ENCODE results near the gene EFEMP1. TPM values are rescaled to one million over a fixed set of nuclear protein-coding genes. Genes with fewer than 3 reads are reported as not detected.

Gene EFEMP1
- total and polyA plus RNA-seq, 7 experiments from 2014 or later = not detected

DNA sequence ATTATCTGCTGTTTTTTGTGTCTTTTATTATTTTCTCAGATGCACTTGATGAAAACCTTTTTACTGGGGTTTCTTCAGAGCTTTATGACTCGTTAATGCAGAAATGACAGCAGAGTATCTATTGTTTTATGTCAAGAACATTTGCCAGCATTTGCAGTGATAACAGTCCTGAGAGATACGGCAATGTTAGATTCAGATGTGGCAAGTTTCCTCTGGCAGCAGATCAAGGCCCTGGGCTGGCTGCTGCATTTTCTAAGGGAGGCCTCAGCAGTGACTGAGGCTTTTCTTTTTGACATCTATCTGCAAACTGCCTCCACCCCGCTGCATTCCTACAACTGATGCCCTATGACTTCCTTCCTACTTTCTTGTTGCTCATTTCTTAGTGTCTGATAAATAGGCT, 40.2 kb downstream of the EFEMP1 start:
- Histone ChIP-seq H3K4me1 (ENCODE audit: control insufficient read depth in 2 of 2, insufficient read depth in 2 of 2, low read length in 2 of 2) (no peaks in the 10 kb centered on the region), H3K27ac (ENCODE audit: low read depth, low read length) (no peak overlapping the region), H3K27me3 (ENCODE audit: control insufficient read depth in 2 of 2, insufficient read depth in 2 of 2, low read length in 2 of 2) (no peaks in the 10 kb centered on the region), H3K9me3 (ENCODE audit: control insufficient read depth in 2 of 3, low read length in 3 of 3) (no peaks in the 10 kb centered on the region), H3K36me3 (ENCODE audit: control insufficient read depth in 2 of 3, insufficient read depth in 3 of 3, low read length in 3 of 3) (no peaks in the 10 kb centered on the region), H3K4me3 (ENCODE audit: low read length) (no peak overlapping the region)
- Mint-ChIP-seq H3K36me3 (no peaks in the 10 kb centered on the region), H3K27ac (no peak overlapping the region), H3K4me1 (no peaks in the 10 kb centered on the region), H3K9me3 (peaks cover 0 to 5% (median 0%) of the 10 kb centered on the region in 11 donors), H3K4me3 (no peak overlapping the region), H3K27me3 (peaks cover 0 to 16% (median 6%) of the 10 kb centered on the region in 5 donors)
- no peak for DNase-seq
- no peak for ATAC-seq
- intact Hi-C loops (cut with micrococcal nuclease) = no loop called here
- ChIA-PET CTCF (no interaction called here), POLR2A (no interaction called here)

- DNase-seq = no peak
- Histone ChIP-seq H3K27me3 (ENCODE audit: control insufficient read depth in 2 of 2, insufficient read depth in 2 of 2, low read length in 2 of 2) (no peaks in the 10 kb centered on the region), H3K4me3 (ENCODE audit: low read length) (no peak overlapping the region), H3K9me3 (ENCODE audit: control insufficient read depth in 2 of 3, low read length in 3 of 3) (no peaks in the 10 kb centered on the region), H3K27ac (ENCODE audit: low read depth, low read length) (no peak overlapping the region), H3K4me1 (ENCODE audit: control insufficient read depth in 2 of 2, insufficient read depth in 2 of 2, low read length in 2 of 2) (no peaks in the 10 kb centered on the region), H3K36me3 (ENCODE audit: control insufficient read depth in 2 of 3, insufficient read depth in 3 of 3, low read length in 3 of 3) (no peaks in the 10 kb centered on the region)
- no peak for ATAC-seq
- no peaks in the 10 kb centered on the region for H3K36me3 Mint-ChIP-seq
- POLR2A ChIA-PET = no interaction called here
- intact Hi-C loops (cut with micrococcal nuclease) = no loop called here
- no peaks in the 10 kb centered on the region for H3K4me1 Mint-ChIP-seq
- no peak overlapping the region for H3K27ac Mint-ChIP-seq
- no peak overlapping the region for H3K4me3 Mint-ChIP-seq
- H3K9me3 Mint-ChIP-seq = peaks cover 0 to 5% (median 0%) of the 10 kb centered on the region in 11 donors
- CTCF ChIA-PET = no interaction called here
- peaks cover 0 to 16% (median 6%) of the 10 kb centered on the region in 5 donors for H3K27me3 Mint-ChIP-seq
Observed at GRCh38 chr2:55882954-55883353, 40.6 kb downstream of the EFEMP1 start.

- ATAC-seq (no peak), DNase-seq (no peak)
- no peak overlapping the region for H3K27ac Mint-ChIP-seq
- Histone ChIP-seq H3K4me1 (ENCODE audit: control insufficient read depth in 2 of 2, insufficient read depth in 2 of 2, low read length in 2 of 2) (no peaks in the 10 kb centered on the region), H3K27ac (ENCODE audit: low read depth, low read length) (no peak overlapping the region), H3K4me3 (ENCODE audit: low read length) (no peak overlapping the region), H3K27me3 (ENCODE audit: control insufficient read depth in 2 of 2, insufficient read depth in 2 of 2, low read length in 2 of 2) (no peaks in the 10 kb centered on the region), H3K9me3 (ENCODE audit: control insufficient read depth in 2 of 3, low read length in 3 of 3) (no peaks in the 10 kb centered on the region), H3K36me3 (ENCODE audit: control insufficient read depth in 2 of 3, insufficient read depth in 3 of 3, low read length in 3 of 3) (no peaks in the 10 kb centered on the region)
- no peak overlapping the region for H3K4me3 Mint-ChIP-seq
- no peaks in the 10 kb centered on the region for H3K36me3 Mint-ChIP-seq
- no peaks in the 10 kb centered on the region for H3K4me1 Mint-ChIP-seq
- ChIA-PET CTCF (no interaction called here), POLR2A (no interaction called here)
- peaks cover 0 to 4% (median 0%) of the 10 kb centered on the region in 11 donors for H3K9me3 Mint-ChIP-seq
- intact Hi-C loops (cut with micrococcal nuclease) = no loop called here
- H3K27me3 Mint-ChIP-seq = peaks cover 0 to 16% (median 6%) of the 10 kb centered on the region in 5 donors
Observed at GRCh38 chr2:55880416-55881143, 43.0 kb downstream of the EFEMP1 start.

- H3K4me1 ChIP-seq (ENCODE audit: control insufficient read depth in 2 of 2, insufficient read depth in 2 of 2, low read length in 2 of 2) = no peaks in the 10 kb centered on the region
- CTCF ChIA-PET = no interaction called here
- DNase-seq = no peak
- Mint-ChIP-seq H3K4me3 (no peak overlapping the region), H3K36me3 (no peaks in the 10 kb centered on the region), H3K27me3 (peaks cover 0 to 16% (median 6%) of the 10 kb centered on the region in 5 donors), H3K27ac (peak overlapping the region in 1 of 9 donors; percentile 37), H3K9me3 (peaks cover 0 to 3% (median 0%) of the 10 kb centered on the region in 11 donors), H3K4me1 (no peaks in the 10 kb centered on the region)
- no peaks in the 10 kb centered on the region for H3K27me3 ChIP-seq (ENCODE audit: control insufficient read depth in 2 of 2, insufficient read depth in 2 of 2, low read length in 2 of 2)
- H3K36me3 ChIP-seq (ENCODE audit: control insufficient read depth in 2 of 3, insufficient read depth in 3 of 3, low read length in 3 of 3) = no peaks in the 10 kb centered on the region
- ATAC-seq = no peak
- POLR2A ChIA-PET = no interaction called here
- intact Hi-C loops (cut with micrococcal nuclease) = no loop called here
- H3K9me3 ChIP-seq (ENCODE audit: control insufficient read depth in 2 of 3, low read length in 3 of 3) = no peaks in the 10 kb centered on the region
- H3K4me3 ChIP-seq (ENCODE audit: low read length) = no peak overlapping the region
- H3K27ac ChIP-seq (ENCODE audit: low read depth, low read length) = no peak overlapping the region
Observed at GRCh38 chr2:55879976-55880375, 43.6 kb downstream of the EFEMP1 start.

DNA sequence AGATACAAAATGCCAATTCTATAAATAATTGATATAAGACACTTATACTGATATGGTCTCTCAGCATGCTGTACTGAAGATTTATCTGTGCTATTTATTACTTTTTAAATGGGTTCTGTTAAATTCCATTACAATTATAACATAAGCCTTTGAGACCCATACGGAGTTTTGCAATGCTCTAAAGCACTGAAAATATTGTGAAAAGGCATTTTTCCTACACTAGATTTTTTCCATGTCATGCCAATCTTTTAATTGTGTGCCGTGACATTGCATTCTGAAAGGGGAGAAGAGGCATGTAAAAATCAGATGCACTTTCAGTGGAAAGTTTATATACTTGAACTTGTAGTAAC, 46.5 kb downstream of the EFEMP1 start:
- H3K9me3 Mint-ChIP-seq = peaks cover 0 to 5% (median 0%) of the 10 kb centered on the region in 11 donors
- Histone ChIP-seq H3K4me1 (ENCODE audit: control insufficient read depth in 2 of 2, insufficient read depth in 2 of 2, low read length in 2 of 2) (no peaks in the 10 kb centered on the region), H3K4me3 (ENCODE audit: low read length) (no peak overlapping the region), H3K36me3 (ENCODE audit: control insufficient read depth in 2 of 3, insufficient read depth in 3 of 3, low read length in 3 of 3) (no peaks in the 10 kb centered on the region), H3K27me3 (ENCODE audit: control insufficient read depth in 2 of 2, insufficient read depth in 2 of 2, low read length in 2 of 2) (no peaks in the 10 kb centered on the region), H3K9me3 (ENCODE audit: control insufficient read depth in 2 of 3, low read length in 3 of 3) (no peaks in the 10 kb centered on the region), H3K27ac (ENCODE audit: low read depth, low read length) (no peak overlapping the region)
- no peak for DNase-seq
- no peaks in the 10 kb centered on the region for H3K4me1 Mint-ChIP-seq
- intact Hi-C loops (cut with micrococcal nuclease) = no loop called here
- no peak overlapping the region for H3K27ac Mint-ChIP-seq
- H3K36me3 Mint-ChIP-seq = no peaks in the 10 kb centered on the region
- no peak for ATAC-seq
- CTCF ChIA-PET = no interaction called here
- H3K4me3 Mint-ChIP-seq = no peak overlapping the region
- peaks cover 0 to 16% (median 6%) of the 10 kb centered on the region in 5 donors for H3K27me3 Mint-ChIP-seq
- POLR2A ChIA-PET = no interaction called here

GRCh38 chr2:55876429-55877086, 47.0 kb downstream of the EFEMP1 start:
- Mint-ChIP-seq H3K36me3 (no peaks in the 10 kb centered on the region), H3K27me3 (peaks cover 0 to 16% (median 7%) of the 10 kb centered on the region in 5 donors), H3K4me3 (no peak overlapping the region), H3K27ac (no peak overlapping the region), H3K4me1 (peaks cover 0 to 2% (median 0%) of the 10 kb centered on the region in 7 donors), H3K9me3 (peaks cover 0 to 5% (median 0%) of the 10 kb centered on the region in 11 donors)
- Histone ChIP-seq H3K27ac (ENCODE audit: low read depth, low read length) (no peak overlapping the region), H3K4me3 (ENCODE audit: low read length) (no peak overlapping the region), H3K4me1 (ENCODE audit: control insufficient read depth in 2 of 2, insufficient read depth in 2 of 2, low read length in 2 of 2) (no peaks in the 10 kb centered on the region), H3K36me3 (ENCODE audit: control insufficient read depth in 2 of 3, insufficient read depth in 3 of 3, low read length in 3 of 3) (no peaks in the 10 kb centered on the region), H3K27me3 (ENCODE audit: control insufficient read depth in 2 of 2, insufficient read depth in 2 of 2, low read length in 2 of 2) (no peaks in the 10 kb centered on the region), H3K9me3 (ENCODE audit: control insufficient read depth in 2 of 3, low read length in 3 of 3) (no peaks in the 10 kb centered on the region)
- CTCF ChIA-PET = no interaction called here
- DNase-seq (no peak), ATAC-seq (no peak)
- POLR2A ChIA-PET = no interaction called here
- intact Hi-C loops (cut with micrococcal nuclease) = no loop called here

Measured in naive thymus-derived CD4-positive, alpha-beta T cell (primary cell).